H9 (cell line): ENCODE measurements around the gene SATB2. TPM values are rescaled to one million over a fixed set of nuclear protein-coding genes. Genes with fewer than 3 reads are reported as not detected.

ENCODE experiments used
- DNase-seq: peaks from one replicate; pipeline ENCODE4 v3.0.0-alpha.2; 2017
- H2AFZ ChIP-seq: one replicate; pipeline ENCODE4 v1.6.1; 2013; ENCODE audit warnings: mild to moderate bottlenecking, low read length, control low read depth, moderate library complexity
- H2AK5ac ChIP-seq: 2 replicates; pipeline ENCODE4 v1.6.1; 2013; ENCODE audit warnings: low read length, control low read depth, mixed read lengths; ENCODE audit not compliant: insufficient read length
- H2BK120ac ChIP-seq: one replicate; pipeline ENCODE4 v1.6.1; 2013; ENCODE audit warnings: low read depth, mild to moderate bottlenecking, low read length, control low read depth, inconsistent platforms; ENCODE audit not compliant: poor library complexity, severe bottlenecking
- H2BK12ac ChIP-seq: 2 replicates; pipeline ENCODE4 v1.6.1; 2013; ENCODE audit warnings: low read length, control low read depth, mixed read lengths, low read depth; ENCODE audit not compliant: insufficient read length
- H2BK15ac ChIP-seq: 2 replicates; pipeline ENCODE4 v1.6.1; 2013; ENCODE audit warnings: low read depth, low read length, control low read depth
- H2BK20ac ChIP-seq: one replicate; pipeline ENCODE4 v1.6.1; 2013; ENCODE audit warnings: low read depth, mild to moderate bottlenecking, low read length, control low read depth, inconsistent platforms; ENCODE audit not compliant: poor library complexity, severe bottlenecking
- H2BK5ac ChIP-seq: 2 replicates; pipeline ENCODE4 v1.6.1; 2013; ENCODE audit warnings: low read length, control low read depth, mixed read lengths; ENCODE audit not compliant: insufficient read length
- H3K14ac ChIP-seq: 2 replicates; pipeline ENCODE4 v1.6.1; 2013; ENCODE audit warnings: low read length, control low read depth; ENCODE audit not compliant: insufficient read depth
- H3K18ac ChIP-seq: 2 replicates; pipeline ENCODE4 v1.6.1; 2013; ENCODE audit warnings: low read depth, mild to moderate bottlenecking, mixed read lengths, low read length, control low read depth; ENCODE audit not compliant: insufficient read length
- H3K23ac ChIP-seq: 2 replicates; pipeline ENCODE4 v1.6.1; 2013; ENCODE audit warnings: low read length, control low read depth, mixed read lengths, low read depth; ENCODE audit not compliant: insufficient read length
- H3K23me2 ChIP-seq: 2 replicates; pipeline ENCODE4 v1.6.1; 2013; ENCODE audit warnings: low read depth, mild to moderate bottlenecking, mixed read lengths, low read length, control low read depth; ENCODE audit not compliant: insufficient read length, poor library complexity, severe bottlenecking
- H3K27ac ChIP-seq: 2 replicates; pipeline ENCODE4 v1.5.1; 2013; ENCODE audit warnings: low read length, control low read depth, mixed read lengths, low read depth; ENCODE audit not compliant: insufficient read length
- H3K27me3 ChIP-seq: 2 replicates; pipeline ENCODE4 v1.6.1; 2013; ENCODE audit warnings: low read length, control low read depth, inconsistent platforms; ENCODE audit not compliant: insufficient read depth
- H3K4ac ChIP-seq: 2 replicates; pipeline ENCODE4 v1.6.1; 2013; ENCODE audit warnings: low read depth, mild to moderate bottlenecking, control low read depth, inconsistent platforms, low read length, moderate library complexity
- H3K4me1 ChIP-seq: 2 replicates; pipeline ENCODE4 v1.6.1; 2013; ENCODE audit warnings: low read length, control low read depth, inconsistent platforms; ENCODE audit not compliant: insufficient read depth
- H3K4me2 ChIP-seq: 2 replicates; pipeline ENCODE4 v1.6.1; 2013; ENCODE audit warnings: low read length, control low read depth, mixed read lengths; ENCODE audit not compliant: insufficient read length, insufficient read depth
- H3K56ac ChIP-seq: 2 replicates; pipeline ENCODE4 v1.6.1; 2013; ENCODE audit warnings: low read depth, mild to moderate bottlenecking, mixed read lengths, low read length, control low read depth; ENCODE audit not compliant: insufficient read length
- H3K79me1 ChIP-seq: 2 replicates; pipeline ENCODE4 v1.6.1; 2013; ENCODE audit warnings: low read depth, mild to moderate bottlenecking, moderate library complexity, low read length, control low read depth, inconsistent platforms; ENCODE audit not compliant: insufficient read depth, poor library complexity, severe bottlenecking
- H3K79me2 ChIP-seq: 2 replicates; pipeline ENCODE4 v1.6.1; 2013; ENCODE audit warnings: low read length, control low read depth, inconsistent platforms; ENCODE audit not compliant: insufficient read depth
- H3K9ac ChIP-seq: 2 replicates; pipeline ENCODE4 v1.6.1; 2013; ENCODE audit warnings: low read length, control low read depth, mixed read lengths; ENCODE audit not compliant: insufficient read length; ENCODE audit errors: extremely low read depth
- H3K9me3 ChIP-seq: one replicate; pipeline ENCODE4 v1.6.1; 2013; ENCODE audit warnings: low read depth, low read length, inconsistent platforms; ENCODE audit not compliant: control insufficient read depth
- H3T11ph ChIP-seq: one replicate; pipeline ENCODE4 v1.6.1; 2013; ENCODE audit warnings: mild to moderate bottlenecking, low read length, control low read depth, inconsistent platforms
- H4K20me1 ChIP-seq: one replicate; pipeline ENCODE4 v1.6.1; 2013; ENCODE audit not compliant: control insufficient read depth, insufficient read length, insufficient read depth
- H4K5ac ChIP-seq: 2 replicates; pipeline ENCODE4 v1.6.1; 2013; ENCODE audit warnings: low read depth, mild to moderate bottlenecking, mixed read lengths, low read length, control low read depth; ENCODE audit not compliant: insufficient read length
- H4K8ac ChIP-seq: replicated peaks from 2 replicates; pipeline ENCODE4 v1.6.1; 2013; ENCODE audit warnings: low read length, control low read depth, mixed read lengths, low read depth; ENCODE audit not compliant: insufficient read length
- H4K91ac ChIP-seq: 2 replicates; pipeline ENCODE4 v1.6.1; 2013; ENCODE audit warnings: low read depth, mild to moderate bottlenecking, moderate library complexity, mixed read lengths, low read length, control low read depth; ENCODE audit not compliant: insufficient read length
- H3K27ac Mint-ChIP-seq, 3 experiments: 2 replicates in 2 of 3; 3 replicates in 1 of 3; pipeline ENCODE4 v1.8.0; 2020 to 2021; ENCODE audit warnings: mixed read lengths in 3 of 3, mild to moderate bottlenecking in 1 of 3, moderate library complexity in 1 of 3
- H3K27me3 Mint-ChIP-seq: 2 replicates; pipeline ENCODE4 v1.8.0; 2021; ENCODE audit warnings: low read depth, mild to moderate bottlenecking, moderate library complexity, mixed read lengths
- H3K36me3 Mint-ChIP-seq, 3 experiments: 2 replicates in 2 of 3; 3 replicates in 1 of 3; pipeline ENCODE4 v1.8.0; 2020 to 2021; ENCODE audit warnings: low read depth in 3 of 3, mixed read lengths in 3 of 3; ENCODE audit not compliant: insufficient read depth in 1 of 3
- H3K4me1 Mint-ChIP-seq, 2 experiments: 2 replicates each; pipeline ENCODE4 v1.8.0; 2020; ENCODE audit warnings: mixed read lengths in 2 of 2
- H3K4me3 Mint-ChIP-seq, 2 experiments: 2 replicates in 1 of 2; 3 replicates in 1 of 2; pipeline ENCODE4 v1.8.0; 2020 to 2021; ENCODE audit warnings: mild to moderate bottlenecking in 2 of 2, mixed read lengths in 2 of 2, moderate library complexity in 1 of 2
- H3K9me3 Mint-ChIP-seq, 2 experiments: 2 replicates in 1 of 2; 3 replicates in 1 of 2; pipeline ENCODE4 v1.8.0; 2020; ENCODE audit warnings: mild to moderate bottlenecking in 2 of 2, mixed read lengths in 2 of 2, moderate library complexity in 1 of 2
- WGBS: extraction: QIAGEN DNeasy Blood & Tissue Kit; methylation state at CpG from one replicate; pipeline ENCODE4 v1.1.7; 2013; ENCODE audit warnings: missing lambda C conversion rate, low lambda C conversion rate, mixed read lengths; ENCODE audit not compliant: insufficient read length; ENCODE audit errors: extremely low coverage; 5-methylcytosine and 5-hydroxymethylcytosine counted together
- total RNA-seq: library from RNA; stranded (reverse); gene quantifications from 2 replicates; pipeline ENCODE4 v1.2.1, GENCODE V29; 2021
- TF ChIP-seq, protein P1 (sequence below): fragments of 200-600 bp; sonication (generic); conservative IDR thresholded peaks from 3 replicates; pipeline ENCODE4 v1.8.0; 2021; ENCODE audit warnings: antibody characterized with exemption, mild to moderate bottlenecking

Gene SATB2
- total RNA-seq, 1 experiment from 2014 or later, result 23.8 TPM

GRCh38 chr2:199449956-199450355, 7.8 kb downstream of the SATB2 start:
- Histone ChIP-seq H2AFZ (no peak overlapping the region), H3T11ph (no peak overlapping the region), H2BK120ac (no peak overlapping the region), H4K5ac (no peak overlapping the region), H3K27me3 (no peaks in the 10 kb centered on the region), H3K4me2 (no peak overlapping the region), H2BK15ac (no peak overlapping the region), H3K9ac (no peak overlapping the region), H3K4me1 (no peaks in the 10 kb centered on the region), H3K79me1 (no peaks in the 10 kb centered on the region), H3K18ac (no peak overlapping the region), H3K56ac (no peak overlapping the region), H3K9me3 (no peaks in the 10 kb centered on the region), H2BK5ac (no peak overlapping the region), H2BK12ac (no peak overlapping the region), H3K23me2 (no peaks in the 10 kb centered on the region), H3K23ac (no peak overlapping the region), H3K27ac (no peak overlapping the region), H4K20me1 (no peaks in the 10 kb centered on the region), H3K79me2 (no peaks in the 10 kb centered on the region), H3K4ac (no peak overlapping the region), H4K91ac (no peak overlapping the region), H2BK20ac (no peak overlapping the region), H2AK5ac (no peak overlapping the region), H4K8ac (no peak overlapping the region), H3K14ac (no peak overlapping the region)
- no peaks in the 10 kb centered on the region for H3K27me3 Mint-ChIP-seq
- no peaks in the 10 kb centered on the region for H3K9me3 Mint-ChIP-seq
- H3K4me3 Mint-ChIP-seq, result no peak overlapping the region
- TF ChIP-seq, protein P1, sequence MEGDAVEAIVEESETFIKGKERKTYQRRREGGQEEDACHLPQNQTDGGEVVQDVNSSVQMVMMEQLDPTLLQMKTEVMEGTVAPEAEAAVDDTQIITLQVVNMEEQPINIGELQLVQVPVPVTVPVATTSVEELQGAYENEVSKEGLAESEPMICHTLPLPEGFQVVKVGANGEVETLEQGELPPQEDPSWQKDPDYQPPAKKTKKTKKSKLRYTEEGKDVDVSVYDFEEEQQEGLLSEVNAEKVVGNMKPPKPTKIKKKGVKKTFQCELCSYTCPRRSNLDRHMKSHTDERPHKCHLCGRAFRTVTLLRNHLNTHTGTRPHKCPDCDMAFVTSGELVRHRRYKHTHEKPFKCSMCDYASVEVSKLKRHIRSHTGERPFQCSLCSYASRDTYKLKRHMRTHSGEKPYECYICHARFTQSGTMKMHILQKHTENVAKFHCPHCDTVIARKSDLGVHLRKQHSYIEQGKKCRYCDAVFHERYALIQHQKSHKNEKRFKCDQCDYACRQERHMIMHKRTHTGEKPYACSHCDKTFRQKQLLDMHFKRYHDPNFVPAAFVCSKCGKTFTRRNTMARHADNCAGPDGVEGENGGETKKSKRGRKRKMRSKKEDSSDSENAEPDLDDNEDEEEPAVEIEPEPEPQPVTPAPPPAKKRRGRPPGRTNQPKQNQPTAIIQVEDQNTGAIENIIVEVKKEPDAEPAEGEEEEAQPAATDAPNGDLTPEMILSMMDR, result no peak
- H3K27ac Mint-ChIP-seq, result no peak overlapping the region
- H3K4me1 Mint-ChIP-seq, result peaks cover 6 to 29% of the 10 kb centered on the region in 2 experiments; a peak in 3 of 4 replicates
- WGBS, result no CpG with 5 or more reads among the region's 3 CpGs
- no peaks in the 10 kb centered on the region for H3K36me3 Mint-ChIP-seq
- DNase-seq, result no peak
